ENCODE results near the gene AKIRIN2.
"Not testable (repeated sequence)": the region's sequence is repeated elsewhere in the genome, so short reads cannot be mapped to it uniquely, and the experiment has no call there.

AKIRIN2 gene

GRCh38 chr6:87716928-87717614 lies 15.0 kb upstream of the AKIRIN2 start:
- H3K4me3 ChIP-seq (ENCODE audit: low read depth, low read length), result no peak overlapping the region
- no peak for TF ChIP-seq CTCF (conservative IDR thresholded peaks at IDR 0.05; ENCODE audit: low read depth, low read length)
- DNase-seq (ENCODE audit: low read depth), result no peak

GRCh38 chr6:87714093-87714842 lies 12.2 kb upstream of the AKIRIN2 start:
- no peak overlapping the region for H3K4me3 ChIP-seq (ENCODE audit: low read depth, low read length)
- DNase-seq (ENCODE audit: low read depth), result peak; percentile 72
- no peak for TF ChIP-seq CTCF (conservative IDR thresholded peaks at IDR 0.05; ENCODE audit: low read depth, low read length)

GRCh38 chr6:87712713-87713112 lies 10.7 kb upstream of the AKIRIN2 start:
- H3K4me3 ChIP-seq (ENCODE audit: low read depth, low read length); DNase-seq (ENCODE audit: low read depth): not testable (repeated sequence)

- TF ChIP-seq CTCF (conservative IDR thresholded peaks at IDR 0.05; ENCODE audit: low read depth, low read length), result no peak
- no peak for DNase-seq (ENCODE audit: low read depth)
- no peak overlapping the region for H3K4me3 ChIP-seq (ENCODE audit: low read depth, low read length)
Measured at GRCh38 chr6:87710090-87710489, 8.1 kb upstream of the AKIRIN2 start.

GRCh38 chr6:87708581-87709427 lies 6.8 kb upstream of the AKIRIN2 start:
- DNase-seq (ENCODE audit: low read depth); H3K4me3 ChIP-seq (ENCODE audit: low read depth, low read length): not testable (repeated sequence)

GRCh38 chr6:87706187-87706966 lies 4.3 kb upstream of the AKIRIN2 start:
- no peak for TF ChIP-seq CTCF (conservative IDR thresholded peaks at IDR 0.05; ENCODE audit: low read depth, low read length)
- peak; percentile 68 for DNase-seq (ENCODE audit: low read depth)
- H3K4me3 ChIP-seq (ENCODE audit: low read depth, low read length), result no peak overlapping the region

GRCh38 chr6:87705070-87705691 lies 3.1 kb upstream of the AKIRIN2 start:
- no peak overlapping the region for H3K4me3 ChIP-seq (ENCODE audit: low read depth, low read length)
- DNase-seq (ENCODE audit: low read depth), result no peak
- no peak for TF ChIP-seq CTCF (conservative IDR thresholded peaks at IDR 0.05; ENCODE audit: low read depth, low read length)

GRCh38 chr6:87703039-87703438 lies 1.0 kb upstream of the AKIRIN2 start:
- H3K4me3 ChIP-seq (ENCODE audit: low read depth, low read length), result peak overlapping the region; percentile 51
- DNase-seq (ENCODE audit: low read depth), result not testable (repeated sequence)
